AG10803 (cell line): Measurements from ENCODE around the gene SERTAD3.
"Not testable (repeated sequence)": the region's sequence is repeated elsewhere in the genome, so short reads cannot be mapped to it uniquely, and the experiment has no call there.

Source experiments
- DNase-seq: peaks from one replicate; pipeline ENCODE4 v3.0.0; 2010; ENCODE audit warnings: low read depth
- H3K4me3 ChIP-seq: 2 replicates; pipeline ENCODE4 v1.5.1; 2011; ENCODE audit warnings: mild to moderate bottlenecking, low read length, control low read depth
- CTCF ChIP-seq: conservative IDR thresholded peaks from 2 replicates; pipeline ENCODE4 v1.5.1; 2011; ENCODE audit warnings: mild to moderate bottlenecking, low read length, control low read depth, inconsistent platforms

Gene SERTAD3, protein sequence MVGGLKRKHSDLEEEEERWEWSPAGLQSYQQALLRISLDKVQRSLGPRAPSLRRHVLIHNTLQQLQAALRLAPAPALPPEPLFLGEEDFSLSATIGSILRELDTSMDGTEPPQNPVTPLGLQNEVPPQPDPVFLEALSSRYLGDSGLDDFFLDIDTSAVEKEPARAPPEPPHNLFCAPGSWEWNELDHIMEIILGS

DNA sequence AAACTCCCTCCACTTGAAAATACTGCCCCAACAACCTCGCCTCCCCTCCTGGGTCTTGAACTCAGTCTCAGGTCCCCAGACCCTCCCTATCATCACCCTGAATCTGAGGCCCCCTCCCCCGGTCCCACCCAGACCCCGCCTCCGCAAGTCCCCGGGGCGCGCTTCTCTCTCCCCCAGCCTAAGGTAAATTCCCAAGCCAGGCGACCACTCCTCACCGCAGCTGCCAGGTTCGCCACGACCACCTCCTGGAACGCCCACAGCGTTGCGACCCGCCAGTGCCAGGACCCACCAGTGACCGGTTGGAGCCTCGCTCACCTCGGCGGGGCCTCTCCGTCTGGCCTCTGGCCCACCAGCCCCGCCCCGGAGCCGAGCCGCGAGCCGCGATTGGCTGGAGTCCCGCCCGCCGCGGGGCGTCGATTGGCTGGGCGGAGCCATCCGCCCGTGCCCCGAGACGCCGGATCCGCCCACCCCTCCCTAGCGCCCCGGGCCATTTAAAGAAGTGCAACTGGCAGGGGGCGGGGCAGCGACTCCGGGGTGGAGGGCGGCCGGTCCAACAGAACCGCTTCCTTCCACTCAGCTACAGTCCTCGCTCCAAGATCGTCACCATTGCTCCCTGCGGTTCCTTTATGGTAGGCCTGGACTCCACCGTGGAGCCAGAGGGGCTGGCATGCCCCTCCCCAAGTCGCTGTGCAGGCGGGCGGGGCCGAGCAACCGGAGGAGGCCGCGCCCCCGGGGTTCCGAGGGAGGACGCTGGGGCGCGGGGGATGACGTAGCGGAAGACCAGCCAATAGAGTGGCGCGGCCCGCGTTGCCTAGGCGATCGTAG is at the start of gene SERTAD3:
TSS of gene SERTAD3 (minus strand) at position 336 of the 825 bp plus-strand sequence. CDS start 2,255 bp downstream, outside the sequence.
- peak; percentile 92 for DNase-seq
- no peak for TF ChIP-seq CTCF
- peak within 1 kb of the TSS; percentile 90 for H3K4me3 ChIP-seq

DNA sequence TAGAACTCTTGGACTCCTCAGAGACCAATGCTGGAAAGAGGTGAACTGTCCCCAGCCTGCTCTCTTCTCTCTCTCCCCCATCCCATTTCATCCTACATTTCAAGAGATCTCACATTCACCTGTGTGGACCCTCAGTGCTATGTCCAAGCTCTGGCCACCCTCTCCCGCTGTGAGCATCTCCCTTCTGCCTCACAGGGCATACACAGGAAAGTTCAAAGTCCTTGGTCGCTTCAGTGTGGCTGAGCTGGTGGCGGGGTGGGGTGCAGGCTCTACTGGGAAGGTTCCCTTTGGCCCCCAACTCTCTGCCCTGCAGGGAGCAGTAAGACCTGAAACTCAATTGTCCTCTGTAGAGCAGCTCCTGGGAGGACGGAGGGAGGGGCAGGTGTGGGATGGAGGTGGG is 49.6 kb upstream of the SERTAD3 start:
- DNase-seq: no peak
- H3K4me3 ChIP-seq: no peak overlapping the region
- no peak for TF ChIP-seq CTCF

GRCh38 chr19:40492274-40492673 is 48.1 kb upstream of the SERTAD3 start:
- H3K4me3 ChIP-seq: no peak overlapping the region
- no peak for TF ChIP-seq CTCF
- DNase-seq: no peak

- no peak for TF ChIP-seq CTCF
- H3K4me3 ChIP-seq: no peak overlapping the region
- DNase-seq: no peak
Observed at GRCh38 chr19:40489882-40490230, 45.7 kb upstream of the SERTAD3 start.

GRCh38 chr19:40486017-40486416 is 41.9 kb upstream of the SERTAD3 start:
- no peak overlapping the region for H3K4me3 ChIP-seq
- DNase-seq: no peak
- no peak for TF ChIP-seq CTCF

DNA sequence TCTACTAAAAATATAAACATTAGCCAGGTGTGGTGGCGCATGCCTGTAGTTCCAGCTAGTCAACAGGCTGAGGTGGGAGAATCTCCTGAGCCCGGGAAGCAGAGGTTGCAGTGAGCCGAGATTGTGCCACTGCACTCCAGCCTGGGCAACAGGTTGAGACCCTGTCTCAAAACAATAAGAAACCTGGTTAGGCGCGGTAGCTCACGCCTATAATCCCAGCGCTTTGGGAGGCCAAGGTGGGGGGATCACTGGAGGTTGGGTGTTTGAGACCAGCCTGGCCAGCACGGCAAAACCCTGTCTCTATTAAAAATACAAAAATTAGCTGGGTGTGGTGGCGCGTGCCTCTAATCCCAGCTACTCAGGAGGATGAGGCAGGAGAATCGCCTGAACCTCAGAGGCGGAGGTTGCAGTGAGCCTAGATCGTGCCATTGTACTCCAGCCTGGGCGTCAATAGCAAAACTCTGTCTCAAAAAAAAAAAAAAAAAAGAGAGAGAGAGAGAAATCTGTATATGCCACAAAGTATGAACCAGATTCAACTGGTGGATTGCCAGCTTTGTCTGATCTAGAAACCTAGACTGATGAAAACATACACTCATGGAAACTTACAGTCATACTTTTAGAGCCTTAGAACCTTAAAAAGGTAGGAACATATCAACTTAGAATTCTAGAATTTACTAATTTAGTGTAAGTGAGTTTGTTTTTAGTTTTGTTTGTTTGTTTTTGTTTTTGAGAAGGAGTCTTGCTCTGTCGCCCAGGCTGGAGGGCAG is 31.9 kb upstream of the SERTAD3 start:
- not testable (repeated sequence) for H3K4me3 ChIP-seq, DNase-seq

DNA sequence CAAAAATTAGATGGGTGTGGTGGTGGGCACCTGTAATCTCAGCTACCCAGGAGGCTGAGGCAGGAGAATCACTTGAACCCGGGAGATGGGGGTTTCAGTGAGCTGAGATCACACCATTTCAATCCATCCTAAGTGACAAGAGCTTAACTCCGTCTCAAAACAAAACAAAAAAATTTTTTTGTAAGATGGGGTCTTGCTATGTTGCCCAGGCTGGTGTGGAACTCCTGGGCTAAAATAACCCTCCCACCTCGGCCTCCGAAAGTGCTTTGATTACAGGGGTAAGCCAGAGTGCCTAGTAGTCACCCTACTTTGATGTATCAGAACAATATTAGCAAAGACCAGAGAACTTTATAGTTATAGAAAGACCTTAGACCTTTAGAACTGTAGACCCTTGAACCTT is 30.6 kb upstream of the SERTAD3 start:
- H3K4me3 ChIP-seq: no peak overlapping the region
- no peak for DNase-seq
- no peak for TF ChIP-seq CTCF
